Nephron progenitor cell (in vitro differentiated cells): Measurements from ENCODE around the gene DHX40.
"Not testable (repeated sequence)": the region's sequence is repeated elsewhere in the genome, so short reads cannot be mapped to it uniquely, and the experiment has no call there.

ENCODE experiments used
- DNase-seq: peaks from one replicate; pipeline ENCODE4 v3.0.0; 2021
- H3K27ac Mint-ChIP-seq: 2 replicates; pipeline ENCODE4 v1.8.0; 2021; ENCODE audit warnings: mild to moderate bottlenecking, moderate library complexity, mixed read lengths
- H3K27me3 Mint-ChIP-seq: 2 replicates; pipeline ENCODE4 v1.8.0; 2021; ENCODE audit warnings: mild to moderate bottlenecking, low read depth, mixed read lengths; ENCODE audit not compliant: poor library complexity
- H3K36me3 Mint-ChIP-seq: 2 replicates; pipeline ENCODE4 v1.8.0; 2021; ENCODE audit warnings: low read depth, mixed read lengths
- H3K4me1 Mint-ChIP-seq: 2 replicates; pipeline ENCODE4 v1.8.0; 2021; ENCODE audit warnings: mixed read lengths
- H3K4me3 Mint-ChIP-seq: 2 replicates; pipeline ENCODE4 v1.8.0; 2021; ENCODE audit warnings: mild to moderate bottlenecking, moderate library complexity, mixed read lengths
- H3K9me3 Mint-ChIP-seq: 2 replicates; pipeline ENCODE4 v1.8.0; 2021; ENCODE audit warnings: mild to moderate bottlenecking, moderate library complexity, mixed read lengths
- TF ChIP-seq, protein P1 (sequence below): fragments of 200-600 bp; sonication (generic); IDR thresholded peaks from 2 replicates; pipeline ENCODE4 v1.5.0; 2021; ENCODE audit warnings: antibody characterized with exemption

DHX40 gene

DNA sequence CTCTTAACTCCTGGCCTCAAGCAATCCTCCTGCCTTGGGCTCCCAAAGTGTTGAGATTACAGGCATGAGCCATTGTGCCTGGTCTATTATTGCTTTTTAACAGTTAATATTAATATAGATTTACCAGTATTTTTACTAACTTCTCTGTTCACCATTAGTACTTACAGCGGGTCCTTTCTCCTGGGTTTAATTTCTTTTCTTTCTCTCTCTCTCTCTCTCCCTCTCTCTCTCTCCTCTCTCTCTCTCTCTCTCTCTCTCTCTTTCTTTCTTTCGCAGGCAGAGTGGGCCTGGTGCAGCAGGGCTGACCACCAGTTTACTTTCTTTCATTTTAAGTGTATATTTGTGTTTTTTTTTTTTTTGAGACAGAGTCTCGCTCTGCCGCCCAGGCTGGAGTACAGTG, 14.7 kb upstream of the DHX40 start:
- Mint-ChIP-seq H3K27ac (no peak overlapping the region), H3K36me3 (no peaks in the 10 kb centered on the region), H3K9me3 (no peaks in the 10 kb centered on the region), H3K4me3 (no peak overlapping the region), H3K4me1 (no peaks in the 10 kb centered on the region), H3K27me3 (peaks cover 19% of the 10 kb centered on the region)
- no peak for DNase-seq
- TF ChIP-seq, protein P1, sequence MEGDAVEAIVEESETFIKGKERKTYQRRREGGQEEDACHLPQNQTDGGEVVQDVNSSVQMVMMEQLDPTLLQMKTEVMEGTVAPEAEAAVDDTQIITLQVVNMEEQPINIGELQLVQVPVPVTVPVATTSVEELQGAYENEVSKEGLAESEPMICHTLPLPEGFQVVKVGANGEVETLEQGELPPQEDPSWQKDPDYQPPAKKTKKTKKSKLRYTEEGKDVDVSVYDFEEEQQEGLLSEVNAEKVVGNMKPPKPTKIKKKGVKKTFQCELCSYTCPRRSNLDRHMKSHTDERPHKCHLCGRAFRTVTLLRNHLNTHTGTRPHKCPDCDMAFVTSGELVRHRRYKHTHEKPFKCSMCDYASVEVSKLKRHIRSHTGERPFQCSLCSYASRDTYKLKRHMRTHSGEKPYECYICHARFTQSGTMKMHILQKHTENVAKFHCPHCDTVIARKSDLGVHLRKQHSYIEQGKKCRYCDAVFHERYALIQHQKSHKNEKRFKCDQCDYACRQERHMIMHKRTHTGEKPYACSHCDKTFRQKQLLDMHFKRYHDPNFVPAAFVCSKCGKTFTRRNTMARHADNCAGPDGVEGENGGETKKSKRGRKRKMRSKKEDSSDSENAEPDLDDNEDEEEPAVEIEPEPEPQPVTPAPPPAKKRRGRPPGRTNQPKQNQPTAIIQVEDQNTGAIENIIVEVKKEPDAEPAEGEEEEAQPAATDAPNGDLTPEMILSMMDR: no peak

DNA sequence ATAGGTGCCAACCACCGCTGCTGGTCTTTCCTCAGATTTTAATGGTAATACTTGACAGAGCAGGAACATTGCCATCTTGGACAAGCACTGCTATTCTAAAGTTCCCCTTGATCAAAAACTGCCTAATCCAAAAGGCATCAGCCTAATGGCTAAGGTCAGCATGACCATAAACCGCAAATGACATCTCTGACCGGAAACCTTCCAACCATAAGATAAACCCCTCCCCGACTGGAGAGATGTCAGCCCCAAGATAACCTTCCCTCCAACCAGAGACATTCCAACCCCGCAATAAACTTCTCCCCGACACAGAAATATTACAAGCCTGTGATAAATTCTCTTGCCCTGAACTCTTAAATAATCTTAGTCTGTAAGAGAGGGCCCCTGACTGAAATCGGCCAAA, 7.4 kb upstream of the DHX40 start:
- H3K9me3 Mint-ChIP-seq: no peaks in the 10 kb centered on the region
- H3K27ac Mint-ChIP-seq: no peak overlapping the region
- no peak for DNase-seq
- H3K4me1 Mint-ChIP-seq: no peaks in the 10 kb centered on the region
- H3K27me3 Mint-ChIP-seq: peaks cover 48% of the 10 kb centered on the region
- no peak overlapping the region for H3K4me3 Mint-ChIP-seq
- H3K36me3 Mint-ChIP-seq: no peaks in the 10 kb centered on the region
- TF ChIP-seq, protein P1: no peak

DNA sequence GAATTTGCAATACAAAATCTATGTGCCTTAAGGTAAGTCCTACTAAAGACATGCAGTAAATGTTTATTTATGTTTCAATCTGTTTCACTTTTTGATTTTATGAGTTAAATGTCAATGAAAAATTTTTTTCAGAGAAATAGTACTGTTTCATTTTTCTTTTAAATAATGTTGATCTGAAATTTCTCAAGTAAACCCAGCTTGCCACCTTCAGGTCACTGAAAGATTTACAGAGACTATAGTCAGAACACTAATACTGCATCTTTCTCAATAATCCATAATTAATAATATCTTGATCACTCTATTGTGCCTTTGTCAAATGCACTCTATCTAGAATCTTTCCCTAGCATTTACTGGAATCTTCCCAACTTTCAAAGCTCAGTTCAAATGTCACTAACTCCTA, 6.5 kb upstream of the DHX40 start:
- H3K27ac Mint-ChIP-seq: no peak overlapping the region
- no peak for DNase-seq
- H3K4me3 Mint-ChIP-seq: no peak overlapping the region
- H3K27me3 Mint-ChIP-seq: peaks cover 46% of the 10 kb centered on the region
- no peaks in the 10 kb centered on the region for H3K4me1 Mint-ChIP-seq
- H3K9me3 Mint-ChIP-seq: peaks cover 3% of the 10 kb centered on the region
- TF ChIP-seq, protein P1: no peak
- H3K36me3 Mint-ChIP-seq: no peaks in the 10 kb centered on the region

DNA sequence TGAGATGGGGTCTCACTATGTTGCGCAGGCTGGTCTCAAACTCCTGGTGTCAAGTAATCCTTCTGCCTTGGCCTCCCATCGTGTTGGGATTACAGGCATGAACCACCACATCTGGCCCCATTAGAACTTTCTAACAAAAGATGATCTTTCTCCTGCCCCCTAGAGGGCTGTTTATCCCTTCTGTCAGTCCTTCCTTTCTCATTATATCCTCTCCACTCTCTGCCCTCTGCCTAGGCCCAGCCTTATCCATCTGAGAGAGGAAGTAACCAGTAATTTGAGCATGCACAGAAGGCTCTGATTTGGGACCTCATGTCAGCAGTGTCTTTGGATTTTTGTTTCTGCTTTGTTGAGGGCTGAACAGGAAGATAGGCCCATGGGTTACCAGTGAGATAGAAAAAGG, 4.4 kb upstream of the DHX40 start:
- Mint-ChIP-seq H3K9me3 (peaks cover 20% of the 10 kb centered on the region), H3K4me3 (no peak overlapping the region), H3K27me3 (peaks cover 37% of the 10 kb centered on the region), H3K27ac (no peak overlapping the region), H3K4me1 (peaks cover 4% of the 10 kb centered on the region), H3K36me3 (no peaks in the 10 kb centered on the region)
- TF ChIP-seq, protein P1: peak; percentile 7
- DNase-seq: no peak

DNA sequence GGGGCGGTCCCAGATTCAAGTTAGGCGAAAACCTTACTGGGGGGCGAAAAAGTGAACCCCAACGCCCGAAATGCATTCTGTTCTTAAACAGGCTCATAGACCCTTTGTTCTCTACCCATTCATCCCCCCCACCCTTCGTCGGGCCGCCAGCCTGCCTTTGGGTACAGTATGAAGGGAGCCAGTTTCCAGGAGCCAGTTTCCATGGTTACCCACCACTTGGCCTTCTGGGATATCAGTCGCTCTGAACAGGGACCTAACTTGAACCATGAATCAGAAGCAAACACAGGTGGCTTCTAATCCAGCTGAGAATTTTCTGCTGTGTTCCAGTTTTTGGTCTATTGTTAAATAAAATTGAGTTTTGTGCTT, 532 bp downstream of the DHX40 start:
- peak; percentile 56 for DNase-seq
- peak overlapping the region; percentile 100 for H3K27ac Mint-ChIP-seq
- H3K9me3 Mint-ChIP-seq: peaks cover 20% of the 10 kb centered on the region
- peaks cover 18% of the 10 kb centered on the region for H3K4me1 Mint-ChIP-seq
- peaks cover 12% of the 10 kb centered on the region for H3K36me3 Mint-ChIP-seq
- TF ChIP-seq, protein P1: no peak
- H3K4me3 Mint-ChIP-seq: peak overlapping the region; percentile 100
- peaks cover 15% of the 10 kb centered on the region for H3K27me3 Mint-ChIP-seq

DNA sequence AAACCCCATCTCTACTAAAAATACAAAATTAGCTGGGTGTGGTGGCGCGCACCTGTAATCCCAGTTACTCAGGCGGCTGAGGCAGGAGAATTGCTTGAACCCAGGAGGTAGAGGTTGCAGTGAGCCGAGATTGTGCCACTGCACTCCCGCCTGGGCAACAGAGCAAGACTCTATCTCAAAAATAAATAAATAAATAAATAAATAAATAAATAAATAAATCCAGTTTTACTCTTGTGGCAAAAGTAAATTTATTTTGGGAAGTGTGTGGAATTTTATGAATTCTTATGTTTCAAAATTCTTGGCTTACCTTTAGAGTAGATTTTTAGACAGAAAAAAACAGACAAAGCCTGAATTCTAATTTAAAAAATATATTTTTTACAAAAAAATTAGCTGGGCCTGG, 3.7 kb downstream of the DHX40 start:
- H3K9me3 Mint-ChIP-seq: peaks cover 14% of the 10 kb centered on the region
- peaks cover 29% of the 10 kb centered on the region for H3K36me3 Mint-ChIP-seq
- DNase-seq, H3K27ac Mint-ChIP-seq, H3K27me3 Mint-ChIP-seq, H3K4me3 Mint-ChIP-seq: not testable (repeated sequence)
- peaks cover 18% of the 10 kb centered on the region for H3K4me1 Mint-ChIP-seq
